Fibroblast of lung (primary cell): ENCODE measurements around the gene TCF12. TPM values are rescaled to one million over a fixed set of nuclear protein-coding genes. Genes with fewer than 3 reads are reported as not detected.
"Not testable (repeated sequence)": the region's sequence is repeated elsewhere in the genome, so short reads cannot be mapped to it uniquely, and the experiment has no call there.

Experiments used
- DNase-seq, 2 donors: peaks; one replicate each; pipeline versions ENCODE4 v3.0.0 to v3.0.0-alpha.2; 2010; ENCODE audit warnings: low read depth in 2 of 2
- H2AFZ ChIP-seq: 2 replicates; pipeline ENCODE4 v1.5.1; 2012; ENCODE audit warnings: low read length, control low read depth, inconsistent platforms
- H3K27ac ChIP-seq: 2 replicates; pipeline ENCODE4 v1.5.1; 2011; ENCODE audit warnings: low read length, control low read depth; ENCODE audit not compliant: insufficient read depth
- H3K27me3 ChIP-seq: 2 replicates; pipeline ENCODE4 v1.5.1; 2011; ENCODE audit warnings: mild to moderate bottlenecking, low read length; ENCODE audit not compliant: control insufficient read depth, insufficient read depth
- H3K36me3 ChIP-seq: 2 replicates; pipeline ENCODE4 v1.5.1; 2011; ENCODE audit warnings: low read length; ENCODE audit not compliant: control insufficient read depth, insufficient read depth
- H3K4me1 ChIP-seq: 2 replicates; pipeline ENCODE4 v1.5.1; 2011; ENCODE audit warnings: low read length; ENCODE audit not compliant: control insufficient read depth, insufficient read depth; ENCODE audit errors: extremely low read depth
- H3K4me2 ChIP-seq: 2 replicates; pipeline ENCODE4 v1.5.1; 2011; ENCODE audit warnings: low read length, control low read depth; ENCODE audit not compliant: insufficient read depth; ENCODE audit errors: extremely low read depth
- H3K4me3 ChIP-seq, 4 experiments: fragments of 200-600 bp in 1 of 4; sonication (generic) in 1 of 4; replicated peaks in 1 of 4; 2 replicates each; pipeline ENCODE4 v1.5.1; 2011 to 2016; ENCODE audit warnings: low read length in 4 of 4, low read depth in 3 of 4, mild to moderate bottlenecking in 3 of 4, control low read depth in 2 of 4, inconsistent platforms in 1 of 4, mixed read lengths in 1 of 4; ENCODE audit not compliant: insufficient read depth in 1 of 4; ENCODE audit errors: control extremely low read depth in 1 of 4
- H3K79me2 ChIP-seq: 2 replicates; pipeline ENCODE4 v1.5.1; 2012; ENCODE audit warnings: mild to moderate bottlenecking, low read length, inconsistent platforms; ENCODE audit not compliant: control insufficient read depth, insufficient read depth
- H3K9ac ChIP-seq: 2 replicates; pipeline ENCODE4 v1.5.1; 2011; ENCODE audit warnings: mild to moderate bottlenecking, low read length, control low read depth; ENCODE audit not compliant: insufficient read depth
- H3K9me3 ChIP-seq: 2 replicates; pipeline ENCODE4 v1.5.1; 2012; ENCODE audit warnings: low read depth, low read length; ENCODE audit not compliant: control insufficient read depth, insufficient read depth
- H4K20me1 ChIP-seq: 2 replicates; pipeline ENCODE4 v1.5.1; 2011; ENCODE audit warnings: low read length; ENCODE audit not compliant: control insufficient read depth, insufficient read depth; ENCODE audit errors: extremely low read depth
- CTCF ChIP-seq, 2 donors: IDR thresholded peaks in 1 of 2; conservative IDR thresholded peaks in 1 of 2; 1 replicate in 1 of 2; 2 replicates in 1 of 2; pipeline ENCODE4 v1.5.1; 2011 to 2012; ENCODE audit warnings: low read length in 2 of 2, control low read depth in 1 of 2, inconsistent platforms in 1 of 2, low read depth in 1 of 2, mild to moderate bottlenecking in 1 of 2
- EZH2 ChIP-seq: IDR thresholded peaks from 2 replicates; pipeline ENCODE4 v1.5.1; 2012; ENCODE audit warnings: low read length, control low read depth, mild to moderate bottlenecking; ENCODE audit errors: missing control alignments
- polyA plus RNA-seq, 2 donors: library from polyadenylated mRNA; depleted of rRNA in 1 of 2; stranded (reverse) in 1 of 2; unstranded in 1 of 2; fragments of >200 nt; gene quantifications; 2 replicates each; pipeline ENCODE4 v1.2.1, GENCODE V29; 2011 to 2012; ENCODE audit warnings: missing spikeins in 1 of 2
- total RNA-seq: library from RNA; depleted of rRNA; stranded (reverse); fragments of >200 nt; gene quantifications from 2 replicates; pipeline ENCODE4 v1.2.1, GENCODE V29; 2014

The TCF12 gene
- total and polyA plus RNA-seq, 2 donors (not counting 1 experiment from before 2014, with no cell fraction given): 105 to 232 TPM

- H3K9ac ChIP-seq: no peak overlapping the region
- H3K27me3 ChIP-seq: no peaks in the 10 kb centered on the region
- no peaks in the 10 kb centered on the region for H3K4me1 ChIP-seq
- H3K27ac ChIP-seq: no peak overlapping the region
- no peak overlapping the region for H2AFZ ChIP-seq
- no peak overlapping the region for H3K4me3 ChIP-seq
- TF ChIP-seq CTCF (conservative IDR thresholded peaks at IDR 0.05 in 1 of 2, IDR thresholded peaks at IDR 0.05 in 1 of 2; ENCODE audit: low read depth in 1 of 2, low read length in 2 of 2) (no peak), EZH2 (no peak)
- no peak overlapping the region for H3K4me2 ChIP-seq
- H3K36me3 ChIP-seq: no peaks in the 10 kb centered on the region
- DNase-seq: no peak
- H3K9me3 ChIP-seq: no peaks in the 10 kb centered on the region
- no peaks in the 10 kb centered on the region for H4K20me1 ChIP-seq
- peaks cover 2% of the 10 kb centered on the region for H3K79me2 ChIP-seq
Measured at GRCh38 chr15:57097246-57097645, 178.8 kb downstream of the TCF12 start.

GRCh38 chr15:57097919-57098543 lies 179.6 kb downstream of the TCF12 start:
- H4K20me1 ChIP-seq, H2AFZ ChIP-seq, H3K4me1 ChIP-seq, H3K9me3 ChIP-seq, H3K4me3 ChIP-seq, H3K27ac ChIP-seq, H3K4me2 ChIP-seq, H3K27me3 ChIP-seq, H3K79me2 ChIP-seq, H3K9ac ChIP-seq, DNase-seq, H3K36me3 ChIP-seq: not testable (repeated sequence)

GRCh38 chr15:57098896-57099295 lies 180.5 kb downstream of the TCF12 start:
- no peak overlapping the region for H3K27ac ChIP-seq
- H4K20me1 ChIP-seq: no peaks in the 10 kb centered on the region
- peaks cover 2% of the 10 kb centered on the region for H3K79me2 ChIP-seq
- no peak overlapping the region for H3K4me2 ChIP-seq
- no peaks in the 10 kb centered on the region for H3K27me3 ChIP-seq
- TF ChIP-seq CTCF (conservative IDR thresholded peaks at IDR 0.05 in 1 of 2, IDR thresholded peaks at IDR 0.05 in 1 of 2; ENCODE audit: low read depth in 1 of 2, low read length in 2 of 2): no peak
- TF ChIP-seq EZH2: no peak
- H3K9ac ChIP-seq: no peak overlapping the region
- DNase-seq: no peak
- no peaks in the 10 kb centered on the region for H3K4me1 ChIP-seq
- no peak overlapping the region for H2AFZ ChIP-seq
- no peaks in the 10 kb centered on the region for H3K9me3 ChIP-seq
- no peaks in the 10 kb centered on the region for H3K36me3 ChIP-seq
- no peak overlapping the region for H3K4me3 ChIP-seq
